Liver (tissue), 9 donors: ENCODE data around the gene PLCB1. TPM values are rescaled to one million over a fixed set of nuclear protein-coding genes. Genes with fewer than 3 reads are reported as not detected.

Experiments used
- DNase-seq: peaks from one replicate; pipeline ENCODE4 v3.0.0-alpha.2; 2017; ENCODE audit warnings: low spot score
- H3K27ac ChIP-seq, 2 donors: one replicate each; pipeline ENCODE4 v1.7.0; 2013; ENCODE audit warnings: inconsistent platforms in 2 of 2, low read length in 2 of 2, control low read depth in 1 of 2, low read depth in 1 of 2, mild to moderate bottlenecking in 1 of 2
- H3K27me3 ChIP-seq, 4 donors: one replicate each; pipeline versions ENCODE4 v1.6.1 to v1.7.0; 2013; ENCODE audit warnings: low read length in 3 of 4, inconsistent platforms in 1 of 4, mild to moderate bottlenecking in 1 of 4, moderate library complexity in 1 of 4; ENCODE audit not compliant: control insufficient read depth in 4 of 4, insufficient read depth in 4 of 4
- H3K36me3 ChIP-seq, 4 donors: one replicate each; pipeline versions ENCODE4 v1.6.1 to v1.7.0; 2013; ENCODE audit warnings: low read length in 3 of 4, mild to moderate bottlenecking in 3 of 4, low read depth in 1 of 4, moderate library complexity in 1 of 4; ENCODE audit not compliant: control insufficient read depth in 4 of 4, insufficient read depth in 3 of 4
- H3K4me1 ChIP-seq, 4 donors: one replicate each; pipeline versions ENCODE4 v1.6.1 to v1.7.0; 2013; ENCODE audit warnings: low read length in 3 of 4, mild to moderate bottlenecking in 3 of 4, moderate library complexity in 1 of 4; ENCODE audit not compliant: control insufficient read depth in 4 of 4, insufficient read depth in 4 of 4
- H3K4me3 ChIP-seq, 3 donors: one replicate each; pipeline versions ENCODE4 v1.6.1 to v1.7.0; 2013; ENCODE audit warnings: low read length in 3 of 3, control low read depth in 1 of 3, low read depth in 1 of 3, mild to moderate bottlenecking in 1 of 3
- H3K9ac ChIP-seq, 2 donors: one replicate each; pipeline ENCODE4 v1.7.0; 2013; ENCODE audit warnings: low read length in 2 of 2, mild to moderate bottlenecking in 2 of 2, moderate library complexity in 2 of 2, control low read depth in 1 of 2, low read depth in 1 of 2
- H3K9me3 ChIP-seq, 4 donors: one replicate each; pipeline versions ENCODE4 v1.6.1 to v1.7.0; 2013; ENCODE audit warnings: low read length in 3 of 4; ENCODE audit not compliant: control insufficient read depth in 4 of 4
- ATF3 ChIP-seq: IDR thresholded peaks from 2 replicates; pipeline ENCODE4 v1.6.1; 2016; ENCODE audit warnings: antibody characterized with exemption
- CTCF ChIP-seq: fragments of 150-350 bp; IDR thresholded peaks from 2 replicates; pipeline ENCODE4 v1.5.1; 2017; ENCODE audit warnings: improper control_type of control experiment, low read depth, low read length; ENCODE audit not compliant: missing input control
- EGR1 ChIP-seq, 2 donors: IDR thresholded peaks; 2 replicates each; pipeline ENCODE4 v1.6.1; 2016 to 2018; ENCODE audit warnings: antibody characterized with exemption in 2 of 2, low read depth in 2 of 2
- FOXA1 ChIP-seq: IDR thresholded peaks from 2 replicates; pipeline ENCODE4 v1.6.1; 2016; ENCODE audit warnings: antibody characterized with exemption
- FOXA2 ChIP-seq: IDR thresholded peaks from 2 replicates; pipeline ENCODE4 v1.6.1; 2016; ENCODE audit warnings: antibody characterized with exemption
- GABPA ChIP-seq, 2 donors: IDR thresholded peaks in 1 of 2; conservative IDR thresholded peaks in 1 of 2; 2 replicates each; pipeline ENCODE4 v1.6.1; 2016; ENCODE audit warnings: antibody characterized with exemption in 2 of 2, mild to moderate bottlenecking in 1 of 2, moderate library complexity in 1 of 2
- HNF4A ChIP-seq, 2 donors: conservative IDR thresholded peaks; 2 replicates each; pipeline ENCODE4 v1.6.1; 2016; ENCODE audit warnings: antibody characterized with exemption in 2 of 2, mild to moderate bottlenecking in 2 of 2
- HNF4G ChIP-seq: IDR thresholded peaks from 2 replicates; pipeline ENCODE4 v1.6.1; 2016; ENCODE audit warnings: antibody characterized with exemption
- JUND ChIP-seq, 2 donors: IDR thresholded peaks; 2 replicates each; pipeline ENCODE4 v1.6.1; 2016; ENCODE audit warnings: antibody characterized with exemption in 2 of 2
- MAX ChIP-seq: IDR thresholded peaks from 2 replicates; pipeline ENCODE4 v1.6.1; 2016; ENCODE audit warnings: antibody characterized with exemption
- NR2F2 ChIP-seq: IDR thresholded peaks from 2 replicates; pipeline ENCODE4 v1.6.1; 2016; ENCODE audit warnings: antibody characterized with exemption
- RAD21 ChIP-seq, 2 donors: IDR thresholded peaks; 2 replicates each; pipeline ENCODE4 v1.6.1; 2016; ENCODE audit warnings: antibody characterized with exemption in 2 of 2, mild to moderate bottlenecking in 2 of 2
- REST ChIP-seq: IDR thresholded peaks from 2 replicates; pipeline ENCODE4 v1.6.1; 2016; ENCODE audit warnings: antibody characterized with exemption, mild to moderate bottlenecking
- RXRA ChIP-seq, 2 donors: IDR thresholded peaks; 2 replicates each; pipeline ENCODE4 v1.6.1; 2017 to 2018; ENCODE audit warnings: antibody characterized with exemption in 2 of 2, mild to moderate bottlenecking in 1 of 2
- SP1 ChIP-seq: IDR thresholded peaks from 2 replicates; pipeline ENCODE4 v1.6.1; 2018; ENCODE audit warnings: antibody characterized with exemption, mild to moderate bottlenecking
- TAF1 ChIP-seq: conservative IDR thresholded peaks from 2 replicates; pipeline ENCODE4 v1.6.1; 2016; ENCODE audit warnings: antibody characterized with exemption, mild to moderate bottlenecking
- YY1 ChIP-seq: IDR thresholded peaks from 2 replicates; pipeline ENCODE4 v1.6.1; 2016; ENCODE audit warnings: antibody characterized with exemption, mild to moderate bottlenecking
- ZBTB33 ChIP-seq: IDR thresholded peaks from 2 replicates; pipeline ENCODE4 v1.6.1; 2016; ENCODE audit warnings: antibody characterized with exemption
- WGBS: extraction: QIAGEN DNeasy Blood & Tissue Kit; methylation state at CpG from one replicate; pipeline ENCODE4 v1.1.7; 2013; 5-methylcytosine and 5-hydroxymethylcytosine counted together
- polyA plus RNA-seq, 2 donors: library from polyadenylated mRNA; stranded (reverse) in 1 of 2; unstranded in 1 of 2; fragments of 200-250 nt in 1 of 2; fragments of >200 nt in 1 of 2; fragmentation: Nextera tagmentation in 1 of 2; extraction: Ambion mirVana in 1 of 2; gene quantifications; one replicate each; pipeline versions ENCODE4 v1.2.1 to v1.2.3, GENCODE V29; 2013 to 2015
- total RNA-seq, 2 donors: library from RNA; depleted of rRNA; stranded (reverse); fragments of >200 nt; gene quantifications; one replicate each; pipeline ENCODE4 v1.2.3, GENCODE V29; 2014
- donor health status: healthy.
- donor health status: healthy.
- donor health status: healthy.
- donor health status: healthy.
- donor health status: healthy.

PLCB1 gene
- total and polyA plus RNA-seq, 4 donors = 3.7 to 13.5 (median 5.9) TPM

- no peak overlapping the region for H3K9ac ChIP-seq
- TF ChIP-seq GABPA (IDR thresholded peaks at IDR 0.05 in 1 of 2, conservative IDR thresholded peaks at IDR 0.05 in 1 of 2) = no peak
- TF ChIP-seq RXRA (IDR thresholded peaks at IDR 0.05) = no peak
- no peak for TF ChIP-seq YY1
- no peak for TF ChIP-seq RAD21 (IDR thresholded peaks at IDR 0.05)
- TF ChIP-seq NR2F2 = no peak
- no peak for TF ChIP-seq EGR1 (IDR thresholded peaks at IDR 0.05; ENCODE audit: low read depth in 2 of 2)
- TF ChIP-seq HNF4G = no peak
- TF ChIP-seq TAF1 = no peak
- TF ChIP-seq ZBTB33 = no peak
- no peak for TF ChIP-seq SP1
- no peak for TF ChIP-seq MAX
- TF ChIP-seq REST = no peak
- TF ChIP-seq FOXA1 = no peak
- no peak for TF ChIP-seq FOXA2
- no peak for TF ChIP-seq HNF4A (conservative IDR thresholded peaks at IDR 0.05)
- TF ChIP-seq JUND (IDR thresholded peaks at IDR 0.05) = no peak
- no peak for TF ChIP-seq ATF3
- H3K9me3 ChIP-seq = no peaks in the 10 kb centered on the region
- WGBS = 84% methylated on average over 1 of the region's 1 CpG
- no peak overlapping the region for H3K4me3 ChIP-seq
- H3K27ac ChIP-seq = no peak overlapping the region
- H3K27me3 ChIP-seq = no peaks in the 10 kb centered on the region
- no peaks in the 10 kb centered on the region for H3K36me3 ChIP-seq
- no peaks in the 10 kb centered on the region for H3K4me1 ChIP-seq
- no peak for DNase-seq
These were observed 668.0 kb downstream of the PLCB1 start for GRCh38 chr20:8800089-8800488.

GRCh38 chr20:8801686-8802085 is 669.6 kb downstream of the PLCB1 start:
- H3K36me3 ChIP-seq = no peaks in the 10 kb centered on the region
- no peak overlapping the region for H3K9ac ChIP-seq
- no peak overlapping the region for H3K4me3 ChIP-seq
- no peaks in the 10 kb centered on the region for H3K9me3 ChIP-seq
- 91% methylated on average over 3 of the region's 3 CpGs for WGBS
- no peaks in the 10 kb centered on the region for H3K4me1 ChIP-seq
- no peak overlapping the region for H3K27ac ChIP-seq
- no peak for DNase-seq
- no peaks in the 10 kb centered on the region for H3K27me3 ChIP-seq
- TF ChIP-seq CTCF (no peak), GABPA (IDR thresholded peaks at IDR 0.05 in 1 of 2, conservative IDR thresholded peaks at IDR 0.05 in 1 of 2) (no peak), HNF4G (no peak), SP1 (no peak), EGR1 (IDR thresholded peaks at IDR 0.05; ENCODE audit: low read depth in 2 of 2) (no peak), JUND (IDR thresholded peaks at IDR 0.05) (no peak), ZBTB33 (no peak), REST (no peak), HNF4A (conservative IDR thresholded peaks at IDR 0.05) (no peak), RXRA (IDR thresholded peaks at IDR 0.05) (no peak), FOXA2 (no peak), NR2F2 (no peak), YY1 (no peak), FOXA1 (no peak)
